ENCODE results near the gene PLCL2. TPM values are rescaled to one million over a fixed set of nuclear protein-coding genes. Genes with fewer than 3 reads are reported as not detected.

The PLCL2 gene
- total RNA-seq, 1 experiment from 2014 or later = 3.0 TPM

- no peak for ATAC-seq
- no TSS peak for BruUV-seq (replicated peaks)
- Histone ChIP-seq H3K27ac (ENCODE audit: low read length) (no peak overlapping the region), H3K36me3 (ENCODE audit: control insufficient read depth, insufficient read depth, low read length) (no peaks in the 10 kb centered on the region), H3K4me1 (ENCODE audit: control insufficient read depth, insufficient read depth, low read length) (no peaks in the 10 kb centered on the region), H3K9me3 (ENCODE audit: control insufficient read depth, insufficient read depth, low read depth, low read length) (no peaks in the 10 kb centered on the region), H3K27me3 (ENCODE audit: control insufficient read depth, insufficient read depth, low read length) (no peaks in the 10 kb centered on the region), H3K4me3 (ENCODE audit: low read depth in 2 of 2, low read length in 2 of 2) (no peak overlapping the region)
- intact Hi-C loops (cut with micrococcal nuclease; ENCODE audit: unreplicated experiment) (no loop called here), in situ Hi-C loops (cut with HindIII; ENCODE audit: low pct_unique_long_range_greater_than_20kb, low sequenced_read_pairs) (no loop called here)
- CTCF ChIA-PET = no interaction called here
- TF ChIP-seq SIN3A (IDR thresholded peaks at IDR 0.05; ENCODE audit: borderline replicate concordance, insufficient read depth, low read depth, low read length) (no peak), REST (IDR thresholded peaks at IDR 0.05; ENCODE audit: insufficient read depth in 1 of 2, low read depth in 2 of 2, low read length in 1 of 2) (no peak), POLR2AphosphoS5 (IDR thresholded peaks at IDR 0.05; ENCODE audit: low read depth, low read length) (no peak), CTCF (IDR thresholded peaks at IDR 0.05) (no peak), TCF7L2 (IDR thresholded peaks at IDR 0.05; ENCODE audit: low read depth, low read length) (no peak)
- DNase-seq (ENCODE audit: low read depth, low spot score) = no peak
- POLR2A ChIA-PET = no interaction called here
Measured at GRCh38 chr3:17118771-17119170, 234.0 kb downstream of the PLCL2 start.

- POLR2A ChIA-PET = no interaction called here
- ATAC-seq (no peak), DNase-seq (ENCODE audit: low read depth, low spot score) (no peak)
- H3K4me3 ChIP-seq (ENCODE audit: low read depth in 2 of 2, low read length in 2 of 2) = no peak overlapping the region
- no peaks in the 10 kb centered on the region for H3K36me3 ChIP-seq (ENCODE audit: control insufficient read depth, insufficient read depth, low read length)
- CTCF ChIA-PET = no interaction called here
- intact Hi-C loops (cut with micrococcal nuclease; ENCODE audit: unreplicated experiment) (no loop called here), in situ Hi-C loops (cut with HindIII; ENCODE audit: low pct_unique_long_range_greater_than_20kb, low sequenced_read_pairs) (no loop called here)
- H3K27me3 ChIP-seq (ENCODE audit: control insufficient read depth, insufficient read depth, low read length) = no peaks in the 10 kb centered on the region
- no peaks in the 10 kb centered on the region for H3K9me3 ChIP-seq (ENCODE audit: control insufficient read depth, insufficient read depth, low read depth, low read length)
- H3K4me1 ChIP-seq (ENCODE audit: control insufficient read depth, insufficient read depth, low read length) = no peaks in the 10 kb centered on the region
- no peak overlapping the region for H3K27ac ChIP-seq (ENCODE audit: low read length)
- TF ChIP-seq TCF7L2 (IDR thresholded peaks at IDR 0.05; ENCODE audit: low read depth, low read length) (no peak), POLR2AphosphoS5 (IDR thresholded peaks at IDR 0.05; ENCODE audit: low read depth, low read length) (no peak), CTCF (IDR thresholded peaks at IDR 0.05) (no peak), REST (IDR thresholded peaks at IDR 0.05; ENCODE audit: insufficient read depth in 1 of 2, low read depth in 2 of 2, low read length in 1 of 2) (no peak), SIN3A (IDR thresholded peaks at IDR 0.05; ENCODE audit: borderline replicate concordance, insufficient read depth, low read depth, low read length) (no peak)
- BruUV-seq (replicated peaks) = no TSS peak
Measured at GRCh38 chr3:17119201-17120072, 234.7 kb downstream of the PLCL2 start.

All from Panc1 (cell line).